Naive thymus-derived CD8-positive, alpha-beta T cell (primary cell): ENCODE results near the gene DENND4B. TPM values are rescaled to one million over a fixed set of nuclear protein-coding genes. Genes with fewer than 3 reads are reported as not detected.
"Not testable (repeated sequence)": the region's sequence is repeated elsewhere in the genome, so short reads cannot be mapped to it uniquely, and the experiment has no call there.

Experiments used
- ATAC-seq, 2 donors: fragments of 150-1000 bp; cut with Tn5 transposase in 1 of 2; sonication (Bioruptor Pico), chemical (Tn5 transposase) in 1 of 2; 1 replicate in 1 of 2; 2 replicates in 1 of 2; pipeline ENCODE4 v1.10.0; 2021; ENCODE audit warnings: mild to moderate bottlenecking in 2 of 2, moderate library complexity in 2 of 2
- POLR2A ChIA-PET: fragments of 350-600 bp; sonication (Branson Sonifier 250); formaldehyde crosslinking; loops from one replicate; lab custom pipeline; 2021; ENCODE audit warnings: antibody characterized with exemption; lab: Charles Lee
- DNase-seq, 10 donors: peaks; one replicate each; pipeline versions ENCODE4 v3.0.0 to v3.0.0-alpha.2; 2020 to 2022
- H3K27ac Mint-ChIP-seq, 10 donors: one replicate each; pipeline ENCODE4 v1.8.0; 2020 to 2022; ENCODE audit warnings: mild to moderate bottlenecking in 10 of 10, mixed read lengths in 10 of 10, moderate library complexity in 4 of 10, inconsistent platforms in 1 of 10
- H3K27me3 Mint-ChIP-seq, 5 donors: one replicate each; pipeline ENCODE4 v1.8.0; 2021 to 2022; ENCODE audit warnings: mixed read lengths in 5 of 5
- H3K36me3 Mint-ChIP-seq, 3 donors: one replicate each; pipeline ENCODE4 v1.8.0; 2020 to 2022; ENCODE audit warnings: mixed read lengths in 3 of 3, mild to moderate bottlenecking in 2 of 3, inconsistent platforms in 1 of 3
- H3K4me1 Mint-ChIP-seq, 4 donors: one replicate each; pipeline ENCODE4 v1.8.0; 2021 to 2022; ENCODE audit warnings: mixed read lengths in 4 of 4
- H3K4me3 Mint-ChIP-seq, 10 donors: one replicate each; pipeline ENCODE4 v1.8.0; 2020 to 2022; ENCODE audit warnings: mild to moderate bottlenecking in 10 of 10, mixed read lengths in 10 of 10, moderate library complexity in 6 of 10, inconsistent platforms in 1 of 10
- H3K9me3 Mint-ChIP-seq, 9 donors: one replicate each; pipeline ENCODE4 v1.8.0; 2020 to 2022; ENCODE audit warnings: mixed read lengths in 9 of 9, mild to moderate bottlenecking in 3 of 9, inconsistent platforms in 1 of 9, moderate library complexity in 1 of 9
- polyA plus RNA-seq, 3 donors: library from polyadenylated mRNA; unstranded; fragments of 300-500 nt; fragmentation: Illumina TruSeq; gene quantifications; one replicate each; pipeline ENCODE4 v1.2.3, GENCODE V29; 2021
- total RNA-seq, 8 experiments: library from RNA in 2 of 8; stranded (reverse) in 2 of 8; gene quantifications; one replicate each; pipeline ENCODE4 v1.2.3 and lab custom pipeline; 2021 to 2026

The DENND4B gene
- total and polyA plus RNA-seq, 5 experiments from 2014 or later: 12.0 to 194 (median 21.2) TPM

- Mint-ChIP-seq H3K36me3 (peaks cover 4 to 50% (median 5%) of the 10 kb centered on the region in 3 donors), H3K4me1 (peaks cover 15 to 55% (median 37%) of the 10 kb centered on the region in 4 donors), H3K4me3 (peak overlapping the region in 2 of 10 donors; percentile 10 to 22), H3K27ac (peak overlapping the region in 7 of 10 donors; percentile 10 to 79 (median 66))
- H3K9me3 Mint-ChIP-seq, DNase-seq, POLR2A ChIA-PET, ATAC-seq, H3K27me3 Mint-ChIP-seq: not testable (repeated sequence)
Observed at GRCh38 chr1:153905908-153906307, 40.6 kb downstream of the DENND4B start.

- Mint-ChIP-seq H3K27ac (peak overlapping the region in 8 of 10 donors; percentile 9 to 85 (median 38)), H3K4me3 (peak overlapping the region in 1 of 10 donors; percentile 26)
- DNase-seq: no peak
Observed at GRCh38 chr1:153903841-153904455, 42.6 kb downstream of the DENND4B start.

GRCh38 chr1:153899509-153899908 is 47.0 kb downstream of the DENND4B start:
- Mint-ChIP-seq H3K4me1 (peaks cover 12 to 52% (median 32%) of the 10 kb centered on the region in 4 donors), H3K36me3 (peaks cover 3 to 65% (median 4%) of the 10 kb centered on the region in 3 donors), H3K27me3 (no peaks in the 10 kb centered on the region), H3K9me3 (no peaks in the 10 kb centered on the region), H3K4me3 (no peak overlapping the region), H3K27ac (no peak overlapping the region)
- ATAC-seq (no peak), DNase-seq (no peak)
- POLR2A ChIA-PET: no interaction called here

More at GRCh38 chr1:153903841-153904455, 42.6 kb downstream of the DENND4B start:
- H3K9me3 Mint-ChIP-seq: no peaks in the 10 kb centered on the region
- no peak for ATAC-seq
- H3K4me1 Mint-ChIP-seq: peaks cover 12 to 61% (median 36%) of the 10 kb centered on the region in 4 donors
- H3K27me3 Mint-ChIP-seq: no peaks in the 10 kb centered on the region
- POLR2A ChIA-PET: no interaction called here
- H3K36me3 Mint-ChIP-seq: peaks cover 7 to 61% (median 9%) of the 10 kb centered on the region in 3 donors

- peaks cover 8 to 44% (median 27%) of the 10 kb centered on the region in 4 donors for H3K4me1 Mint-ChIP-seq
- H3K36me3 Mint-ChIP-seq: peaks cover 3 to 75% (median 13%) of the 10 kb centered on the region in 3 donors
- H3K9me3 Mint-ChIP-seq, H3K27me3 Mint-ChIP-seq, H3K4me3 Mint-ChIP-seq, DNase-seq: not testable (repeated sequence)
- H3K27ac Mint-ChIP-seq: peak overlapping the region in 6 of 10 donors; percentile 37 to 77 (median 58)
- POLR2A ChIA-PET: interaction anchor here (0.5 to 1.2 kb wide), 3 partner anchors 13 to 1348 kb away, joined by 3 to 4 read pairs (median 3); partner anchors contain the start of gene DENND4B
- ATAC-seq: peak; percentile 30 to 39
Observed at GRCh38 chr1:153895866-153896265, 50.7 kb downstream of the DENND4B start.

GRCh38 chr1:153891042-153891441 is 55.5 kb downstream of the DENND4B start:
- Mint-ChIP-seq H3K27ac (peak overlapping the region in 3 of 10 donors; percentile 37 to 64 (median 59)), H3K36me3 (peaks cover 0 to 82% (median 13%) of the 10 kb centered on the region in 3 donors)

GRCh38 chr1:153888533-153888932 is 58.0 kb downstream of the DENND4B start:
- POLR2A ChIA-PET: interaction anchor here (1.1 kb wide), 1 partner anchor 28 kb away, joined by 5 read pairs; no protein-coding TSS in a partner anchor
- H3K27ac Mint-ChIP-seq: peak overlapping the region in 9 of 10 donors; percentile 13 to 85 (median 50)
- H3K27me3 Mint-ChIP-seq: no peaks in the 10 kb centered on the region
- H3K9me3 Mint-ChIP-seq: no peaks in the 10 kb centered on the region
- H3K4me1 Mint-ChIP-seq: peaks cover 13 to 57% (median 48%) of the 10 kb centered on the region in 4 donors
- peaks cover 0 to 71% (median 16%) of the 10 kb centered on the region in 3 donors for H3K36me3 Mint-ChIP-seq
- ATAC-seq (no peak), DNase-seq (no peak)
- H3K4me3 Mint-ChIP-seq: peak overlapping the region in 8 of 10 donors; percentile 0 to 70 (median 43)

More at GRCh38 chr1:153891042-153891441, 55.5 kb downstream of the DENND4B start:
- ATAC-seq, DNase-seq, H3K27me3 Mint-ChIP-seq, H3K9me3 Mint-ChIP-seq: not testable (repeated sequence)
- POLR2A ChIA-PET: interaction anchor here (0.7 kb wide), 1 partner anchor 17 kb away, joined by 4 read pairs; no protein-coding TSS in a partner anchor
- Mint-ChIP-seq H3K4me3 (peak overlapping the region in 3 of 10 donors; percentile 24 to 29 (median 27)), H3K4me1 (peaks cover 13 to 56% (median 47%) of the 10 kb centered on the region in 4 donors)

GRCh38 chr1:153886127-153886526 is 60.4 kb downstream of the DENND4B start:
- DNase-seq: no peak
- POLR2A ChIA-PET: no interaction called here
- Mint-ChIP-seq H3K27me3 (no peaks in the 10 kb centered on the region), H3K36me3 (peaks cover 0 to 53% (median 6%) of the 10 kb centered on the region in 3 donors), H3K4me3 (no peak overlapping the region), H3K4me1 (peaks cover 15 to 51% (median 44%) of the 10 kb centered on the region in 4 donors), H3K27ac (no peak overlapping the region), H3K9me3 (no peaks in the 10 kb centered on the region)
- no peak for ATAC-seq

GRCh38 chr1:153883223-153883622 is 63.3 kb downstream of the DENND4B start:
- Mint-ChIP-seq H3K4me1 (peaks cover 10 to 44% (median 30%) of the 10 kb centered on the region in 4 donors), H3K4me3 (no peak overlapping the region), H3K9me3 (no peaks in the 10 kb centered on the region), H3K36me3 (peaks cover 0 to 33% (median 6%) of the 10 kb centered on the region in 3 donors), H3K27me3 (no peaks in the 10 kb centered on the region), H3K27ac (no peak overlapping the region)
- DNase-seq: no peak
- POLR2A ChIA-PET: interaction anchor here (0.8 to 1.5 kb wide), 4 partner anchors 13 to 62 kb away, joined by 3 to 4 read pairs (median 3); no protein-coding TSS in a partner anchor
- ATAC-seq: no peak

- H3K9me3 Mint-ChIP-seq: no peaks in the 10 kb centered on the region
- peaks cover 0 to 26% (median 6%) of the 10 kb centered on the region in 3 donors for H3K36me3 Mint-ChIP-seq
- no peak overlapping the region for H3K4me3 Mint-ChIP-seq
- no peak for DNase-seq
- peak overlapping the region in 1 of 10 donors; percentile 1 for H3K27ac Mint-ChIP-seq
- no peaks in the 10 kb centered on the region for H3K27me3 Mint-ChIP-seq
- peaks cover 10 to 39% (median 28%) of the 10 kb centered on the region in 4 donors for H3K4me1 Mint-ChIP-seq
- ATAC-seq: no peak
- POLR2A ChIA-PET: interaction anchor here (0.9 to 1.5 kb wide), 3 partner anchors 14 to 63 kb away, joined by 3 to 4 read pairs (median 3); no protein-coding TSS in a partner anchor
Observed at GRCh38 chr1:153882296-153882912, 64.1 kb downstream of the DENND4B start.

- Mint-ChIP-seq H3K27ac (no peak overlapping the region), H3K4me1 (peaks cover 8 to 36% (median 26%) of the 10 kb centered on the region in 4 donors), H3K27me3 (no peaks in the 10 kb centered on the region), H3K4me3 (no peak overlapping the region), H3K36me3 (peaks cover 0 to 21% (median 4%) of the 10 kb centered on the region in 3 donors), H3K9me3 (no peaks in the 10 kb centered on the region)
- peak in 1 of 2 donors; percentile 32 for ATAC-seq
- POLR2A ChIA-PET: interaction anchor here (0.6 to 1.3 kb wide), 3 partner anchors 41 to 98 kb away, joined by 3 to 5 read pairs (median 3); partner anchors contain the start of gene GATAD2B
- DNase-seq: no peak
Observed at GRCh38 chr1:153881751-153882150, 64.8 kb downstream of the DENND4B start.

- no peak overlapping the region for H3K4me3 Mint-ChIP-seq
- H3K27ac Mint-ChIP-seq: no peak overlapping the region
- peak; percentile 25 to 68 (median 44) for DNase-seq
- peaks cover 11 to 38% (median 30%) of the 10 kb centered on the region in 4 donors for H3K4me1 Mint-ChIP-seq
- no peaks in the 10 kb centered on the region for H3K9me3 Mint-ChIP-seq
- POLR2A ChIA-PET: interaction anchor here (0.6 to 1.3 kb wide), 3 partner anchors 42 to 1895 kb away, joined by 3 to 5 read pairs (median 3); partner anchors contain the start of gene GATAD2B
- no peaks in the 10 kb centered on the region for H3K27me3 Mint-ChIP-seq
- peak; percentile 71 to 83 for ATAC-seq
- peaks cover 0 to 20% (median 3%) of the 10 kb centered on the region in 3 donors for H3K36me3 Mint-ChIP-seq
Observed at GRCh38 chr1:153880962-153881361, 65.6 kb downstream of the DENND4B start.

- Mint-ChIP-seq H3K36me3 (peaks cover 0 to 25% (median 2%) of the 10 kb centered on the region in 3 donors), H3K27ac (peak overlapping the region in 6 of 10 donors; percentile 21 to 79 (median 47)), H3K4me3 (peak overlapping the region in 1 of 10 donors; percentile 48), H3K4me1 (peaks cover 14 to 42% (median 32%) of the 10 kb centered on the region in 4 donors), H3K27me3 (no peaks in the 10 kb centered on the region), H3K9me3 (no peaks in the 10 kb centered on the region)
- DNase-seq (no peak), ATAC-seq (no peak)
- POLR2A ChIA-PET: no interaction called here
Observed at GRCh38 chr1:153880024-153880423, 66.5 kb downstream of the DENND4B start.
